HCT116 (cell line): ENCODE results near the gene PCDHB13. TPM values are rescaled to one million over a fixed set of nuclear protein-coding genes. Genes with fewer than 3 reads are reported as not detected.
"Not testable (repeated sequence)": the region's sequence is repeated elsewhere in the genome, so short reads cannot be mapped to it uniquely, and the experiment has no call there.

ENCODE experiments used
- ATAC-seq: fragments of 200-7000 bp; cut with Tn5 transposase; 2 replicates; pipeline ENCODE4 v1.9.1; 2020; ENCODE audit warnings: mild to moderate bottlenecking, moderate library complexity
- BruUV-seq: library from RNA; stranded (reverse); fragments of 400-500 nt; replicated peaks from 2 replicates; lab custom pipeline; 2021; lab: Mats Ljungman, UMichigan
- CTCF ChIA-PET: fragments of 300-600 bp; sonication (Branson Sonifier 250); formaldehyde crosslinking; loops from one replicate; lab custom pipeline; 2021; ENCODE audit warnings: antibody characterized with exemption; lab: Charles Lee
- POLR2A ChIA-PET: fragments of 300-600, 350-600 bp; sonication (Branson Sonifier 250); formaldehyde crosslinking; loops from one replicate; lab custom pipeline; 2021; ENCODE audit warnings: antibody characterized with exemption; lab: Charles Lee
- RAD21 ChIA-PET, 2 experiments: fragments of 300-600 bp; sonication (Branson Sonifier 250); formaldehyde crosslinking; loops; one replicate each; lab custom pipeline; 2023; ENCODE audit warnings: low total read pairs in 2 of 2; ENCODE audit not compliant: uncharacterized antibody in 2 of 2, unreplicated experiment in 2 of 2, low non-redundant PET in 1 of 2; lab: Charles Lee
- DNase-seq: peaks from one replicate; pipeline ENCODE4 v3.0.0-alpha.2; 2010; ENCODE audit warnings: low read depth, low spot score
- H2AFZ ChIP-seq: fragments of 200-600 bp; shearing (Covaris generic), sonication (generic); 2 replicates; pipeline ENCODE4 v1.6.1; 2017; ENCODE audit warnings: low read depth, mixed run types, mixed read lengths, antibody characterized with exemption, low read length; ENCODE audit not compliant: poor library complexity, severe bottlenecking
- H3K27ac ChIP-seq: 2 replicates; pipeline ENCODE4 v1.5.1; 2012; ENCODE audit warnings: low read depth, low read length
- H3K27me3 ChIP-seq: fragments of 200-600 bp; sonication (generic); 2 replicates; pipeline ENCODE4 v1.6.1; 2016; ENCODE audit warnings: mixed run types, low read length, mixed read lengths; ENCODE audit not compliant: insufficient read depth
- H3K36me3 ChIP-seq, 2 experiments: fragments of 200-500 bp in 1 of 2; fragments of 200-600 bp in 1 of 2; sonication (Bioruptor generic) in 1 of 2; sonication (generic) in 1 of 2; 2 replicates each; pipeline versions ENCODE4 v1.5.1 to v1.6.1; 2014 to 2016; ENCODE audit warnings: low read length in 2 of 2, inconsistent platforms in 1 of 2, mixed read lengths in 1 of 2, mixed run types in 1 of 2; ENCODE audit not compliant: insufficient read depth in 2 of 2, control insufficient read depth in 1 of 2
- H3K4me1 ChIP-seq, 2 experiments: fragments of 200-600 bp in 1 of 2; sonication (generic) in 1 of 2; 2 replicates each; pipeline versions ENCODE4 v1.5.1 to v1.6.1; 2012 to 2017; ENCODE audit warnings: low read length in 2 of 2, inconsistent platforms in 1 of 2, mild to moderate bottlenecking in 1 of 2, mixed read lengths in 1 of 2, mixed run types in 1 of 2, moderate library complexity in 1 of 2; ENCODE audit not compliant: insufficient read depth in 2 of 2, control insufficient read depth in 1 of 2
- H3K4me2 ChIP-seq: fragments of 200-600 bp; sonication (generic); 2 replicates; pipeline ENCODE4 v1.6.1; 2017; ENCODE audit warnings: mixed run types, low read length, mixed read lengths
- H3K4me3 ChIP-seq, 2 experiments: fragments of 200-600 bp in 1 of 2; sonication (generic) in 1 of 2; replicated peaks in 1 of 2; 2 replicates each; pipeline ENCODE4 v1.5.1; 2011 to 2016; ENCODE audit warnings: low read length in 2 of 2, control low read depth in 1 of 2, low read depth in 1 of 2, mild to moderate bottlenecking in 1 of 2, mixed read lengths in 1 of 2, mixed run types in 1 of 2
- H3K79me2 ChIP-seq: fragments of 200-600 bp; sonication (generic); 2 replicates; pipeline ENCODE4 v1.6.1; 2017; ENCODE audit warnings: mild to moderate bottlenecking, mixed run types, low read length, moderate library complexity, mixed read lengths; ENCODE audit not compliant: insufficient read depth
- H3K9ac ChIP-seq: fragments of 200-600 bp; sonication (generic); 2 replicates; pipeline ENCODE4 v1.6.1; 2016; ENCODE audit warnings: low read length, mixed read lengths
- H3K9me2 ChIP-seq: fragments of 200-600 bp; sonication (generic), shearing (Covaris generic); 2 replicates; pipeline ENCODE4 v1.6.1; 2017; ENCODE audit warnings: mixed run types, mild to moderate bottlenecking, moderate library complexity; ENCODE audit not compliant: insufficient read depth
- H3K9me3 ChIP-seq, 2 experiments: fragments of 200-500 bp in 1 of 2; fragments of 200-600 bp in 1 of 2; sonication (Bioruptor generic) in 1 of 2; sonication (generic) in 1 of 2; 2 replicates each; pipeline ENCODE4 v1.6.1; 2014 to 2017; ENCODE audit warnings: low read length in 2 of 2, mixed read lengths in 2 of 2, inconsistent platforms in 1 of 2, low read depth in 1 of 2, mild to moderate bottlenecking in 1 of 2, mixed run types in 1 of 2, moderate library complexity in 1 of 2; ENCODE audit not compliant: control insufficient read depth in 1 of 2, insufficient read depth in 1 of 2
- H4K20me1 ChIP-seq: fragments of 200-600 bp; sonication (generic), shearing (Covaris generic); 2 replicates; pipeline ENCODE4 v1.6.1; 2017; ENCODE audit warnings: mixed run types, mild to moderate bottlenecking, moderate library complexity; ENCODE audit not compliant: insufficient read depth
- EZH2phosphoT487 ChIP-seq: fragments of 200-600 bp; IDR thresholded peaks from 2 replicates; pipeline ENCODE4 v1.6.1; 2018; ENCODE audit warnings: antibody characterized with exemption, borderline replicate concordance
- RAD21 ChIP-seq: IDR thresholded peaks from 2 replicates; pipeline ENCODE4 v1.6.1; 2012; ENCODE audit warnings: low read depth, mild to moderate bottlenecking
- intact Hi-C: fragments of 100-400 bp; cut with micrococcal nuclease; formaldehyde crosslinking; loops from 2 replicates; pipeline ENCODE4 v1.10.0; 2022
- total RNA-seq: library from RNA; stranded (reverse); gene quantifications from one replicate; pipeline ENCODE4 v1.2.1, GENCODE V29; 2021; ENCODE audit not compliant: unreplicated experiment
- TF ChIP-seq, protein P1 (sequence below), 3 experiments: fragments of 200-600 bp in 1 of 3; sonication (generic) in 1 of 3; IDR thresholded peaks in 2 of 3; conservative IDR thresholded peaks in 1 of 3; 2 replicates each; pipeline ENCODE4 v1.5.1; 2012 to 2017; ENCODE audit warnings: low read depth in 2 of 3, low read length in 2 of 3, antibody characterized with exemption in 1 of 3, borderline replicate concordance in 1 of 3, control low read depth in 1 of 3, mild to moderate bottlenecking in 1 of 3, mixed read lengths in 1 of 3, mixed run types in 1 of 3, moderate library complexity in 1 of 3; ENCODE audit not compliant: insufficient read depth in 1 of 3

Gene PCDHB13
- total RNA-seq, 1 experiment from 2014 or later: 0.22 TPM

DNA sequence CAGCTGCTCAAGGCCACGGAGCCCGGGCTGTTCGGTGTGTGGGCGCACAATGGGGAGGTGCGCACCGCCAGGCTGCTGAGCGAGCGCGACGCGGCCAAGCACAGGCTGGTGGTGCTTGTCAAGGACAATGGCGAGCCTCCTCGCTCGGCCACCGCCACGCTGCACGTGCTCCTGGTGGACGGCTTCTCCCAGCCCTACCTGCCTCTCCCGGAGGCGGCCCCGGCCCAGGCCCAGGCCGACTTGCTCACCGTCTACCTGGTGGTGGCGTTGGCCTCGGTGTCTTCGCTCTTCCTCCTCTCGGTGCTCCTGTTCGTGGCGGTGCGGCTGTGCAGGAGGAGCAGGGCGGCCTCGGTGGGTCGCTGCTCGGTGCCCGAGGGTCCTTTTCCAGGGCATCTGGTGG, 24.6 kb upstream of the PCDHB13 start:
- H3K27ac ChIP-seq, POLR2A ChIA-PET, H3K9ac ChIP-seq, H3K27me3 ChIP-seq, ATAC-seq, H3K9me3 ChIP-seq, BruUV-seq, CTCF ChIA-PET, H3K4me2 ChIP-seq, H3K4me3 ChIP-seq, intact Hi-C loops, H4K20me1 ChIP-seq, H2AFZ ChIP-seq, DNase-seq, RAD21 ChIA-PET, H3K36me3 ChIP-seq, H3K79me2 ChIP-seq, H3K4me1 ChIP-seq, H3K9me2 ChIP-seq: not testable (repeated sequence)

GRCh38 chr5:141192110-141192725, 21.5 kb upstream of the PCDHB13 start, which contains the start of gene PCDHB10:
PCDHB10 (plus strand) TSS chr5:141192353; CDS start chr5:141192553, 200 bp downstream.
- H3K4me3 ChIP-seq: no peak within 1 kb of the TSS

GRCh38 chr5:141194332-141194731, 19.4 kb upstream of the PCDHB13 start:
- intact Hi-C loops, CTCF ChIA-PET, POLR2A ChIA-PET, H3K27me3 ChIP-seq, H3K27ac ChIP-seq, H3K4me3 ChIP-seq, BruUV-seq, H4K20me1 ChIP-seq, H3K4me2 ChIP-seq, H3K79me2 ChIP-seq, H3K9ac ChIP-seq, H3K4me1 ChIP-seq, H3K36me3 ChIP-seq, DNase-seq, RAD21 ChIA-PET, H3K9me2 ChIP-seq, ATAC-seq, H2AFZ ChIP-seq: not testable (repeated sequence)
- peaks cover 0 to 11% of the 10 kb centered on the region in 2 experiments; a peak in 2 of 4 replicates for H3K9me3 ChIP-seq

More at GRCh38 chr5:141192110-141192725, 21.5 kb upstream of the PCDHB13 start, which contains the start of gene PCDHB10:
- TF ChIP-seq RAD21 (peak; percentile 75), EZH2phosphoT487 (no peak)
- TF ChIP-seq, protein P1, sequence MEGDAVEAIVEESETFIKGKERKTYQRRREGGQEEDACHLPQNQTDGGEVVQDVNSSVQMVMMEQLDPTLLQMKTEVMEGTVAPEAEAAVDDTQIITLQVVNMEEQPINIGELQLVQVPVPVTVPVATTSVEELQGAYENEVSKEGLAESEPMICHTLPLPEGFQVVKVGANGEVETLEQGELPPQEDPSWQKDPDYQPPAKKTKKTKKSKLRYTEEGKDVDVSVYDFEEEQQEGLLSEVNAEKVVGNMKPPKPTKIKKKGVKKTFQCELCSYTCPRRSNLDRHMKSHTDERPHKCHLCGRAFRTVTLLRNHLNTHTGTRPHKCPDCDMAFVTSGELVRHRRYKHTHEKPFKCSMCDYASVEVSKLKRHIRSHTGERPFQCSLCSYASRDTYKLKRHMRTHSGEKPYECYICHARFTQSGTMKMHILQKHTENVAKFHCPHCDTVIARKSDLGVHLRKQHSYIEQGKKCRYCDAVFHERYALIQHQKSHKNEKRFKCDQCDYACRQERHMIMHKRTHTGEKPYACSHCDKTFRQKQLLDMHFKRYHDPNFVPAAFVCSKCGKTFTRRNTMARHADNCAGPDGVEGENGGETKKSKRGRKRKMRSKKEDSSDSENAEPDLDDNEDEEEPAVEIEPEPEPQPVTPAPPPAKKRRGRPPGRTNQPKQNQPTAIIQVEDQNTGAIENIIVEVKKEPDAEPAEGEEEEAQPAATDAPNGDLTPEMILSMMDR (IDR thresholded peaks at IDR 0.05 in 2 of 3, conservative IDR thresholded peaks at IDR 0.05 in 1 of 3; ENCODE audit: borderline replicate concordance in 1 of 3, insufficient read depth in 1 of 3, low read depth in 2 of 3, low read length in 2 of 3): peak; percentile 46 to 85 (median 68); a peak in 5 of 6 replicates
- Histone ChIP-seq H3K36me3 (no peaks in the 10 kb centered on the region), H3K27me3 (no peaks in the 10 kb centered on the region), H3K27ac (no peak within 1 kb of the TSS), H3K79me2 (no peaks in the 10 kb centered on the region), H3K9me2 (no peaks in the 10 kb centered on the region), H3K9ac (no peak within 1 kb of the TSS), H2AFZ (no peak within 1 kb of the TSS), H3K4me1 (no peaks in the 10 kb centered on the region), H3K9me3 (peaks cover 0 to 1% of the 10 kb centered on the region in 2 experiments; a peak in 2 of 4 replicates), H4K20me1 (no peaks in the 10 kb centered on the region), H3K4me2 (no peak within 1 kb of the TSS)
- DNase-seq: peak; percentile 32
- intact Hi-C loops: loop anchor here (2.0 kb wide), 1 partner anchor 367 kb away; no protein-coding TSS in a partner anchor
- ChIA-PET CTCF (interaction anchor here (0.6 to 2.1 kb wide), 3 partner anchors 128 to 372 kb away, joined by 3 to 10 read pairs (median 4); partner anchors contain the start of gene TAF7), POLR2A (no interaction called here), RAD21 (no interaction called here)
- ATAC-seq: peak; percentile 61; the same call in 1 of the 2 replicates
- no TSS peak for BruUV-seq
